ENCODE results near the gene NCKAP5.

The NCKAP5 gene

DNA sequence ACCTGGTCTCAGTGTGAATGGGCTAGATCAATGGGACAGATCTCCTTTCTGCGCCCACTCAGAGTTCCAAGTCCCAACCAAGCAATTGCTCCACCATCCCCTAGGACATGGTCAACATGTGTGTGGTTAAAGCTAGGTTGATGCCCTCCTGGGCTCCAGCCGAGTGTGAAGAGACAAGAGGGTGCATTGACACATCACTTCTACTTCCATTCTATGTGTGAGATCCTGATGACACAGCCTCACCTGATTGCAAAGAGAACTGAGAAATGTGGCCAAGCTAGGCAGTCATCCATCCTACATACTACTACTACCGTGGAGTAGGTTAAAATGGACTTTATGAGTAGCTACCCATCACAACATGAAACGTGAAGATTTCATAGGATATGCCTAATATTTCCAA, 106.8 kb downstream of the NCKAP5 start:
- H3K27ac ChIP-seq (replicated peaks) = no peak overlapping the region
- TF ChIP-seq GABPA (IDR thresholded peaks at IDR 0.05; ENCODE audit: low read depth) (no peak), POLR2AphosphoS5 (IDR thresholded peaks at IDR 0.05; ENCODE audit: low read depth) (no peak), SPI1 (IDR thresholded peaks at IDR 0.05; ENCODE audit: borderline replicate concordance, low read depth) (no peak)
- TF ChIP-seq, protein P1, sequence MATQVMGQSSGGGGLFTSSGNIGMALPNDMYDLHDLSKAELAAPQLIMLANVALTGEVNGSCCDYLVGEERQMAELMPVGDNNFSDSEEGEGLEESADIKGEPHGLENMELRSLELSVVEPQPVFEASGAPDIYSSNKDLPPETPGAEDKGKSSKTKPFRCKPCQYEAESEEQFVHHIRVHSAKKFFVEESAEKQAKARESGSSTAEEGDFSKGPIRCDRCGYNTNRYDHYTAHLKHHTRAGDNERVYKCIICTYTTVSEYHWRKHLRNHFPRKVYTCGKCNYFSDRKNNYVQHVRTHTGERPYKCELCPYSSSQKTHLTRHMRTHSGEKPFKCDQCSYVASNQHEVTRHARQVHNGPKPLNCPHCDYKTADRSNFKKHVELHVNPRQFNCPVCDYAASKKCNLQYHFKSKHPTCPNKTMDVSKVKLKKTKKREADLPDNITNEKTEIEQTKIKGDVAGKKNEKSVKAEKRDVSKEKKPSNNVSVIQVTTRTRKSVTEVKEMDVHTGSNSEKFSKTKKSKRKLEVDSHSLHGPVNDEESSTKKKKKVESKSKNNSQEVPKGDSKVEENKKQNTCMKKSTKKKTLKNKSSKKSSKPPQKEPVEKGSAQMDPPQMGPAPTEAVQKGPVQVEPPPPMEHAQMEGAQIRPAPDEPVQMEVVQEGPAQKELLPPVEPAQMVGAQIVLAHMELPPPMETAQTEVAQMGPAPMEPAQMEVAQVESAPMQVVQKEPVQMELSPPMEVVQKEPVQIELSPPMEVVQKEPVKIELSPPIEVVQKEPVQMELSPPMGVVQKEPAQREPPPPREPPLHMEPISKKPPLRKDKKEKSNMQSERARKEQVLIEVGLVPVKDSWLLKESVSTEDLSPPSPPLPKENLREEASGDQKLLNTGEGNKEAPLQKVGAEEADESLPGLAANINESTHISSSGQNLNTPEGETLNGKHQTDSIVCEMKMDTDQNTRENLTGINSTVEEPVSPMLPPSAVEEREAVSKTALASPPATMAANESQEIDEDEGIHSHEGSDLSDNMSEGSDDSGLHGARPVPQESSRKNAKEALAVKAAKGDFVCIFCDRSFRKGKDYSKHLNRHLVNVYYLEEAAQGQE (IDR thresholded peaks at IDR 0.05; ENCODE audit: insufficient replicate concordance, low read depth) = no peak
- TF ChIP-seq, protein P2, sequence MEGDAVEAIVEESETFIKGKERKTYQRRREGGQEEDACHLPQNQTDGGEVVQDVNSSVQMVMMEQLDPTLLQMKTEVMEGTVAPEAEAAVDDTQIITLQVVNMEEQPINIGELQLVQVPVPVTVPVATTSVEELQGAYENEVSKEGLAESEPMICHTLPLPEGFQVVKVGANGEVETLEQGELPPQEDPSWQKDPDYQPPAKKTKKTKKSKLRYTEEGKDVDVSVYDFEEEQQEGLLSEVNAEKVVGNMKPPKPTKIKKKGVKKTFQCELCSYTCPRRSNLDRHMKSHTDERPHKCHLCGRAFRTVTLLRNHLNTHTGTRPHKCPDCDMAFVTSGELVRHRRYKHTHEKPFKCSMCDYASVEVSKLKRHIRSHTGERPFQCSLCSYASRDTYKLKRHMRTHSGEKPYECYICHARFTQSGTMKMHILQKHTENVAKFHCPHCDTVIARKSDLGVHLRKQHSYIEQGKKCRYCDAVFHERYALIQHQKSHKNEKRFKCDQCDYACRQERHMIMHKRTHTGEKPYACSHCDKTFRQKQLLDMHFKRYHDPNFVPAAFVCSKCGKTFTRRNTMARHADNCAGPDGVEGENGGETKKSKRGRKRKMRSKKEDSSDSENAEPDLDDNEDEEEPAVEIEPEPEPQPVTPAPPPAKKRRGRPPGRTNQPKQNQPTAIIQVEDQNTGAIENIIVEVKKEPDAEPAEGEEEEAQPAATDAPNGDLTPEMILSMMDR (IDR thresholded peaks at IDR 0.05; ENCODE audit: insufficient read depth, low read length) = no peak
- H3K4me3 ChIP-seq (replicated peaks; ENCODE audit: insufficient read depth, low read length) = no peak overlapping the region

DNA sequence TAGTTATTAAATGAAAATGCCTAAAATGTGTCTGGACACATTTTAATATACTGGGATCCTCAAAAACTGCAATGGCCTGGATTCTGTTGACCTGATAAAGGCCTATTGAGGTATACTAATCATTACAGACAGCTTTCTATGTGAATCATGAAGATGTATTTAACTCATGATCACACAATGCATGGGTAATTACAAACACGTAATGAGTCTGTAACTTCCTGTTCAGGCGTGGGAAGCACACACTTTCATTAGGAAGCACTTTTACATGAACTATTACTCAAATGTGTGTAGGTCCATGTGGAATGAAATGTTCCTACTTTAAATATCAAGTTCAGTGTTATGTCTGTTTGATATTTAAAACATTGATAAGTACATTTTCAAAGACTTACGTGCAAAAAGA, 108.7 kb downstream of the NCKAP5 start:
- Histone ChIP-seq H3K27me3 (ENCODE audit: insufficient read depth, poor library complexity, severe bottlenecking) (no peaks in the 10 kb centered on the region), H3K4me3 (replicated peaks; ENCODE audit: insufficient read depth, low read length) (no peak overlapping the region), H3K27ac (replicated peaks) (no peak overlapping the region)
- no peak for DNase-seq (ENCODE audit: low read depth in 1 of 2, low spot score in 1 of 2)
- TF ChIP-seq, protein P2 (IDR thresholded peaks at IDR 0.05; ENCODE audit: insufficient read depth, low read length) = no peak
- TF ChIP-seq, protein P1 (IDR thresholded peaks at IDR 0.05; ENCODE audit: insufficient replicate concordance, low read depth) = no peak
- TF ChIP-seq GABPA (IDR thresholded peaks at IDR 0.05; ENCODE audit: low read depth) (no peak), POLR2AphosphoS5 (IDR thresholded peaks at IDR 0.05; ENCODE audit: low read depth) (no peak), SPI1 (IDR thresholded peaks at IDR 0.05; ENCODE audit: borderline replicate concordance, low read depth) (no peak)

More for the DNA sequence above, 106.8 kb downstream of the NCKAP5 start:
- DNase-seq (ENCODE audit: low read depth in 1 of 2, low spot score in 1 of 2) = no peak
- no peaks in the 10 kb centered on the region for H3K27me3 ChIP-seq (ENCODE audit: insufficient read depth, poor library complexity, severe bottlenecking)

DNA sequence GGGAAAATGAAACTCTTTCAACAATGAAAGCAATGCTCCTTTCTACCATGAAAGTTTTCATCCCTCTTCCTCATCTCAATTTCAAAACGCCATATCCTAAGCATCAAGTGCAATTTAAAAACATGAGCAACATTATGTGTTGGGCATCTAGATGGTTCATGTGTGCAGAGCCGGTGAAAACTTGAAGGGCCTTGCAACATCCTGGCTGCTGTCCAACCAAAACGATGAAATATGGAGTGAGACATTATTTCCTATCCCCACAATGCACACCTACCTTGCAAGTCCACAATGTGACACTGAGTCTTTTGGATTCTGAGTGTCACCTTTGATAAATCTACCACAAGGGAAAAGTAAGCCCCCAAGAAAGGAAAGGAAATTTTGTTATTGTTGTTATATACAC, 110.0 kb downstream of the NCKAP5 start:
- TF ChIP-seq SPI1 (IDR thresholded peaks at IDR 0.05; ENCODE audit: borderline replicate concordance, low read depth) (no peak), POLR2AphosphoS5 (IDR thresholded peaks at IDR 0.05; ENCODE audit: low read depth) (no peak), GABPA (IDR thresholded peaks at IDR 0.05; ENCODE audit: low read depth) (no peak)
- TF ChIP-seq, protein P2 (IDR thresholded peaks at IDR 0.05; ENCODE audit: insufficient read depth, low read length) = no peak
- TF ChIP-seq, protein P1 (IDR thresholded peaks at IDR 0.05; ENCODE audit: insufficient replicate concordance, low read depth) = no peak
- no peak for DNase-seq (ENCODE audit: low read depth in 1 of 2, low spot score in 1 of 2)
- no peak overlapping the region for H3K27ac ChIP-seq (replicated peaks)
- H3K4me3 ChIP-seq (replicated peaks; ENCODE audit: insufficient read depth, low read length) = no peak overlapping the region
- H3K27me3 ChIP-seq (ENCODE audit: insufficient read depth, poor library complexity, severe bottlenecking) = no peaks in the 10 kb centered on the region

Measured in HL-60 (cell line).